HL-60 (cell line): Measurements from ENCODE around the gene ATRN.
A peak's percentile ranks its signal among the peaks of the same experiment; 100 is the strongest.

ENCODE experiments used
- CTCF ChIP-seq: IDR thresholded peaks from one replicate; pipeline ENCODE4 v1.5.1; 2011; ENCODE audit warnings: low read length, control low read depth, inconsistent platforms; ENCODE audit not compliant: insufficient read depth
- GABPA ChIP-seq: IDR thresholded peaks from 2 replicates; pipeline ENCODE4 v1.6.1; 2012; ENCODE audit warnings: low read depth
- POLR2AphosphoS5 ChIP-seq: IDR thresholded peaks from 2 replicates; pipeline ENCODE4 v1.6.1; 2012; ENCODE audit warnings: low read depth
- TF ChIP-seq, protein P1 (sequence below): IDR thresholded peaks from 2 replicates; pipeline ENCODE4 v1.6.1; 2012; ENCODE audit warnings: low read depth; ENCODE audit not compliant: insufficient replicate concordance

GRCh38 chr20:3470627-3471396 lies at the start of gene ATRN:
- TF ChIP-seq, protein P1, sequence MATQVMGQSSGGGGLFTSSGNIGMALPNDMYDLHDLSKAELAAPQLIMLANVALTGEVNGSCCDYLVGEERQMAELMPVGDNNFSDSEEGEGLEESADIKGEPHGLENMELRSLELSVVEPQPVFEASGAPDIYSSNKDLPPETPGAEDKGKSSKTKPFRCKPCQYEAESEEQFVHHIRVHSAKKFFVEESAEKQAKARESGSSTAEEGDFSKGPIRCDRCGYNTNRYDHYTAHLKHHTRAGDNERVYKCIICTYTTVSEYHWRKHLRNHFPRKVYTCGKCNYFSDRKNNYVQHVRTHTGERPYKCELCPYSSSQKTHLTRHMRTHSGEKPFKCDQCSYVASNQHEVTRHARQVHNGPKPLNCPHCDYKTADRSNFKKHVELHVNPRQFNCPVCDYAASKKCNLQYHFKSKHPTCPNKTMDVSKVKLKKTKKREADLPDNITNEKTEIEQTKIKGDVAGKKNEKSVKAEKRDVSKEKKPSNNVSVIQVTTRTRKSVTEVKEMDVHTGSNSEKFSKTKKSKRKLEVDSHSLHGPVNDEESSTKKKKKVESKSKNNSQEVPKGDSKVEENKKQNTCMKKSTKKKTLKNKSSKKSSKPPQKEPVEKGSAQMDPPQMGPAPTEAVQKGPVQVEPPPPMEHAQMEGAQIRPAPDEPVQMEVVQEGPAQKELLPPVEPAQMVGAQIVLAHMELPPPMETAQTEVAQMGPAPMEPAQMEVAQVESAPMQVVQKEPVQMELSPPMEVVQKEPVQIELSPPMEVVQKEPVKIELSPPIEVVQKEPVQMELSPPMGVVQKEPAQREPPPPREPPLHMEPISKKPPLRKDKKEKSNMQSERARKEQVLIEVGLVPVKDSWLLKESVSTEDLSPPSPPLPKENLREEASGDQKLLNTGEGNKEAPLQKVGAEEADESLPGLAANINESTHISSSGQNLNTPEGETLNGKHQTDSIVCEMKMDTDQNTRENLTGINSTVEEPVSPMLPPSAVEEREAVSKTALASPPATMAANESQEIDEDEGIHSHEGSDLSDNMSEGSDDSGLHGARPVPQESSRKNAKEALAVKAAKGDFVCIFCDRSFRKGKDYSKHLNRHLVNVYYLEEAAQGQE, result no peak
- TF ChIP-seq CTCF, result no peak
- TF ChIP-seq POLR2AphosphoS5, result peak; percentile 91; the same call in 1 of the 2 replicates
- no peak for TF ChIP-seq GABPA
